ENCODE results near the gene GRIN3A. TPM values are rescaled to one million over a fixed set of nuclear protein-coding genes. Genes with fewer than 3 reads are reported as not detected.

GRIN3A gene
- total and polyA plus RNA-seq, 2 of the 4 experiments (the other 2 are of a cell fraction): not detected

- H3K18ac ChIP-seq (ENCODE audit: low read depth, low read length): no peak overlapping the region
- no peak overlapping the region for H2BK15ac ChIP-seq (ENCODE audit: low read depth, low read length)
- H2BK5ac ChIP-seq (ENCODE audit: low read depth, low read length, poor library complexity, severe bottlenecking): no peak overlapping the region
- dilution Hi-C loops (cut with HindIII; ENCODE audit: low sequenced_read_pairs, unreplicated experiment) (no loop called here), intact Hi-C loops (cut with micrococcal nuclease) (no loop called here), in situ Hi-C loops (cut with MboI; ENCODE audit: low sequenced_read_pairs) (no loop called here)
- peaks cover 7 to 8% of the 10 kb centered on the region in 2 experiments for H3K79me1 ChIP-seq (ENCODE audit: low read depth in 1 of 2, low read length in 2 of 2)
- ChIA-PET POLR2A (ENCODE audit: unreplicated experiment) (no interaction called here), CTCF (no interaction called here)
- no peak overlapping the region for H2AK5ac ChIP-seq (ENCODE audit: low read depth, low read length)
- H3K56ac ChIP-seq (ENCODE audit: extremely low read depth, insufficient read depth, low read length): no peak overlapping the region
- H2AFZ ChIP-seq (replicated peaks; ENCODE audit: low read length, poor library complexity): no peak overlapping the region
- H4K8ac ChIP-seq (ENCODE audit: low read depth in 2 of 2, low read length in 2 of 2): no peak overlapping the region
- no peak overlapping the region for H3K9ac ChIP-seq (ENCODE audit: low read depth, low read length)
- BruUV-seq (replicated peaks): no TSS peak
- H4K20me1 ChIP-seq (ENCODE audit: insufficient read depth, low read length): no peaks in the 10 kb centered on the region
- peaks cover 31% of the 10 kb centered on the region for H3K36me3 ChIP-seq (ENCODE audit: control insufficient read depth, insufficient read depth, low read length)
- no peak overlapping the region for H3K14ac ChIP-seq (replicated peaks; ENCODE audit: low read depth, low read length)
- TF ChIP-seq USF2 (IDR thresholded peaks at IDR 0.05; ENCODE audit: low read depth, low read length): no peak
- no peak for TF ChIP-seq BHLHE40 (IDR thresholded peaks at IDR 0.05; ENCODE audit: low read depth, low read length)
- TF ChIP-seq ELK1 (IDR thresholded peaks at IDR 0.05; ENCODE audit: borderline replicate concordance, low read depth, low read length): no peak
- TF ChIP-seq SMC3 (IDR thresholded peaks at IDR 0.05; ENCODE audit: low read depth, low read length): no peak
- no peak for TF ChIP-seq FOS (IDR thresholded peaks at IDR 0.05; ENCODE audit: low read depth, low read length)
- no peak for TF ChIP-seq MXI1 (IDR thresholded peaks at IDR 0.05; ENCODE audit: borderline replicate concordance, low read depth, low read length)
- TF ChIP-seq CTCF (conservative IDR thresholded peaks at IDR 0.05; ENCODE audit: low read depth, low read length): no peak
- TF ChIP-seq RFX5 (IDR thresholded peaks at IDR 0.05; ENCODE audit: low read depth, low read length): no peak
- TF ChIP-seq CHD1 (IDR thresholded peaks at IDR 0.05; ENCODE audit: low read depth, low read length): no peak
- no peak for TF ChIP-seq MAFK (IDR thresholded peaks at IDR 0.05; ENCODE audit: low read depth, low read length)
- no peak for TF ChIP-seq CEBPB (IDR thresholded peaks at IDR 0.05; ENCODE audit: low read depth, low read length)
- no peak for TF ChIP-seq NFE2L2 (IDR thresholded peaks at IDR 0.05; ENCODE audit: low read depth, low read length)
- no peak for TF ChIP-seq RCOR1 (IDR thresholded peaks at IDR 0.05; ENCODE audit: insufficient replicate concordance, low read length)
- TF ChIP-seq POLR2A (IDR thresholded peaks at IDR 0.05; ENCODE audit: low read depth, low read length): no peak
- TF ChIP-seq RAD21 (IDR thresholded peaks at IDR 0.05; ENCODE audit: low read length): no peak
- TF ChIP-seq MAZ (IDR thresholded peaks at IDR 0.05; ENCODE audit: borderline replicate concordance, low read depth, low read length): no peak
- H2BK20ac ChIP-seq (ENCODE audit: low read depth, low read length): no peak overlapping the region
- H2BK120ac ChIP-seq (ENCODE audit: low read depth, low read length): no peak overlapping the region
- no peak overlapping the region for H3K4me3 ChIP-seq (ENCODE audit: insufficient read depth, low read depth, low read length)
- no peaks in the 10 kb centered on the region for H3K4me1 ChIP-seq (ENCODE audit: control insufficient read depth, insufficient read depth, low read length)
- no peaks in the 10 kb centered on the region for H3K9me3 ChIP-seq (ENCODE audit: control insufficient read depth, insufficient read depth, low read length)
- no peaks in the 10 kb centered on the region for H3K27me3 ChIP-seq (ENCODE audit: control insufficient read depth, insufficient read depth, low read length)
- no peak overlapping the region for H2AK9ac ChIP-seq (replicated peaks; ENCODE audit: low read depth, low read length, poor library complexity)
- WGBS, 2 experiments (ENCODE audit: extremely low coverage in 2 of 2, insufficient read length in 1 of 2): 98% methylated on average over 8 of the region's 14 CpGs; no CpG with 5 or more reads in 1 of the 2 experiments
- ATAC-seq (ENCODE audit: low read depth) (no peak), DNase-seq (no peak)
- no peak overlapping the region for H3K4ac ChIP-seq (ENCODE audit: low read depth, low read length)
- no peak overlapping the region for H3K27ac ChIP-seq (ENCODE audit: insufficient read depth, low read length)
- no peak overlapping the region for H3K4me2 ChIP-seq (ENCODE audit: low read depth, low read length)
- H4K5ac ChIP-seq (ENCODE audit: low read depth, low read length): no peak overlapping the region
- no peak overlapping the region for H3K23ac ChIP-seq (ENCODE audit: low read depth, low read length)
- H4K91ac ChIP-seq (ENCODE audit: insufficient read depth, low read depth, low read length): no peak overlapping the region
- 0 out of 2 replicates have a peak, but pooled peaks cover 2% of the 10 kb centered on the region for H3K9me1 ChIP-seq (ENCODE audit: insufficient read depth, low read length)
Measured at GRCh38 chr9:101543098-101543735, 195.2 kb downstream of the GRIN3A start.
